OCI-LY7 (cell line): ENCODE data around the gene TMEM191C.
"Not testable (repeated sequence)": the region's sequence is repeated elsewhere in the genome, so short reads cannot be mapped to it uniquely, and the experiment has no call there.

Experiments used
- EZH2phosphoT487 ChIP-seq: fragments of 200-600 bp; sonication (generic); IDR thresholded peaks from 2 replicates; pipeline ENCODE4 v1.6.1; 2018; ENCODE audit warnings: low read depth, borderline replicate concordance, mild to moderate bottlenecking, mixed run types, antibody characterized with exemption, low read length, moderate library complexity, mixed read lengths
- TF ChIP-seq, protein P1 (sequence below): fragments of 200-600 bp; sonication (generic); conservative IDR thresholded peaks from 2 replicates; pipeline ENCODE4 v1.5.1; 2014; ENCODE audit warnings: mild to moderate bottlenecking, antibody characterized with exemption, low read length, moderate library complexity, mixed read lengths

DNA sequence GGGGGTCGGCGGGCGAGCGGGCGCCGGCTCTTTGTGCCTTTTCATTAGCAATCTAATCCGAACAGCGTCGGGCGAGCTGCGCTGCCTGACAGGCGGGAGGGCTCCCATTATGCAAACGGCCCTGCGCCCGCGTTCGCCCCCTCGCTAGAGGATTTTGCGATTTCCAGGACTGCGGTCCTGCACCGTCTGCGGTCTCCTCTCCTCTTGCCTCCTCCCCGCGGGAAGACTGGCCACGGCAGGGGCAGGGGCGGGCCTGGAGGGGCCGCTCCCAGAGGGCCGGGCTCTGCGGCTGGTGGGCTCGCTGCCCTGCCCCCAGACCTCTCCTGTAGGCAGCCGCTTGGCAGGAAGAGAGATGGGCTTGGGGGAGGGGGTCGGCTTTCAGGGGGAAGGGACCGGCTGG, 49.3 kb upstream of the TMEM191C start:
- TF ChIP-seq, protein P1, sequence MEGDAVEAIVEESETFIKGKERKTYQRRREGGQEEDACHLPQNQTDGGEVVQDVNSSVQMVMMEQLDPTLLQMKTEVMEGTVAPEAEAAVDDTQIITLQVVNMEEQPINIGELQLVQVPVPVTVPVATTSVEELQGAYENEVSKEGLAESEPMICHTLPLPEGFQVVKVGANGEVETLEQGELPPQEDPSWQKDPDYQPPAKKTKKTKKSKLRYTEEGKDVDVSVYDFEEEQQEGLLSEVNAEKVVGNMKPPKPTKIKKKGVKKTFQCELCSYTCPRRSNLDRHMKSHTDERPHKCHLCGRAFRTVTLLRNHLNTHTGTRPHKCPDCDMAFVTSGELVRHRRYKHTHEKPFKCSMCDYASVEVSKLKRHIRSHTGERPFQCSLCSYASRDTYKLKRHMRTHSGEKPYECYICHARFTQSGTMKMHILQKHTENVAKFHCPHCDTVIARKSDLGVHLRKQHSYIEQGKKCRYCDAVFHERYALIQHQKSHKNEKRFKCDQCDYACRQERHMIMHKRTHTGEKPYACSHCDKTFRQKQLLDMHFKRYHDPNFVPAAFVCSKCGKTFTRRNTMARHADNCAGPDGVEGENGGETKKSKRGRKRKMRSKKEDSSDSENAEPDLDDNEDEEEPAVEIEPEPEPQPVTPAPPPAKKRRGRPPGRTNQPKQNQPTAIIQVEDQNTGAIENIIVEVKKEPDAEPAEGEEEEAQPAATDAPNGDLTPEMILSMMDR = not testable (repeated sequence)
- not testable (repeated sequence) for TF ChIP-seq EZH2phosphoT487
